ENCODE measurements around the gene DNAH2. TPM values are rescaled to one million over a fixed set of nuclear protein-coding genes. Genes with fewer than 3 reads are reported as not detected.
"Not testable (repeated sequence)": the region's sequence is repeated elsewhere in the genome, so short reads cannot be mapped to it uniquely, and the experiment has no call there.

DNAH2 gene
- total RNA-seq, 2 experiments from 2014 or later = not detected

GRCh38 chr17:7807206-7807605, 89.7 kb downstream of the DNAH2 start:
- H3K4me1 Mint-ChIP-seq = no peaks in the 10 kb centered on the region
- H3K4me3 Mint-ChIP-seq = no peak overlapping the region
- CTCF ChIA-PET = no interaction called here
- POLR2A ChIA-PET = no interaction called here
- H3K27ac Mint-ChIP-seq = no peak overlapping the region
- H3K9me3 Mint-ChIP-seq = no peaks in the 10 kb centered on the region
- H3K27me3 Mint-ChIP-seq = peaks cover 6% of the 10 kb centered on the region
- DNase-seq = no peak
- H3K36me3 Mint-ChIP-seq (ENCODE audit: low read depth) = no peaks in the 10 kb centered on the region

GRCh38 chr17:7809086-7809790, 91.7 kb downstream of the DNAH2 start:
- no peak overlapping the region for H3K4me3 Mint-ChIP-seq
- POLR2A ChIA-PET = no interaction called here

GRCh38 chr17:7809791-7810343, 92.3 kb downstream of the DNAH2 start:
- H3K9me3 Mint-ChIP-seq; POLR2A ChIA-PET; H3K4me1 Mint-ChIP-seq; H3K36me3 Mint-ChIP-seq (ENCODE audit: low read depth); CTCF ChIA-PET; H3K27ac Mint-ChIP-seq; H3K27me3 Mint-ChIP-seq; H3K4me3 Mint-ChIP-seq; DNase-seq: not testable (repeated sequence)

More at GRCh38 chr17:7809086-7809790, 91.7 kb downstream of the DNAH2 start:
- Mint-ChIP-seq H3K4me1 (no peaks in the 10 kb centered on the region), H3K9me3 (no peaks in the 10 kb centered on the region), H3K27me3 (peaks cover 6% of the 10 kb centered on the region), H3K27ac (no peak overlapping the region), H3K36me3 (ENCODE audit: low read depth) (no peaks in the 10 kb centered on the region)
- CTCF ChIA-PET = interaction anchor here (0.6 kb wide), 1 partner anchor 53 kb away, joined by 3 read pairs; no protein-coding TSS in a partner anchor
- DNase-seq = no peak

GRCh38 chr17:7811251-7811650, 93.7 kb downstream of the DNAH2 start:
- H3K27me3 Mint-ChIP-seq = peaks cover 3% of the 10 kb centered on the region
- H3K4me1 Mint-ChIP-seq = no peaks in the 10 kb centered on the region
- no peak overlapping the region for H3K27ac Mint-ChIP-seq
- ChIA-PET CTCF (interaction anchor here (0.6 to 0.7 kb wide), 2 partner anchors 179 to 873 kb away, joined by 3 read pairs; no protein-coding TSS in a partner anchor), POLR2A (no interaction called here)
- DNase-seq = no peak
- no peaks in the 10 kb centered on the region for H3K36me3 Mint-ChIP-seq (ENCODE audit: low read depth)
- H3K9me3 Mint-ChIP-seq = no peaks in the 10 kb centered on the region
- H3K4me3 Mint-ChIP-seq = no peak overlapping the region

GRCh38 chr17:7814969-7815368, 97.4 kb downstream of the DNAH2 start:
- H3K4me1 Mint-ChIP-seq = no peaks in the 10 kb centered on the region
- H3K36me3 Mint-ChIP-seq (ENCODE audit: low read depth) = no peaks in the 10 kb centered on the region
- H3K27me3 Mint-ChIP-seq = no peaks in the 10 kb centered on the region
- no peak for DNase-seq
- H3K9me3 Mint-ChIP-seq = no peaks in the 10 kb centered on the region
- CTCF ChIA-PET = no interaction called here
- POLR2A ChIA-PET = no interaction called here
- H3K4me3 Mint-ChIP-seq = no peak overlapping the region
- H3K27ac Mint-ChIP-seq = no peak overlapping the region

GRCh38 chr17:7816926-7817642, 99.5 kb downstream of the DNAH2 start:
- DNase-seq = no peak
- Mint-ChIP-seq H3K4me3 (no peak overlapping the region), H3K27ac (no peak overlapping the region), H3K36me3 (ENCODE audit: low read depth) (no peaks in the 10 kb centered on the region), H3K27me3 (no peaks in the 10 kb centered on the region), H3K4me1 (no peaks in the 10 kb centered on the region), H3K9me3 (no peaks in the 10 kb centered on the region)
- ChIA-PET CTCF (interaction anchor here (0.6 to 1.2 kb wide), 2 partner anchors 9 to 173 kb away, joined by 3 to 4 read pairs; no protein-coding TSS in a partner anchor), POLR2A (no interaction called here)

- no peaks in the 10 kb centered on the region for H3K9me3 Mint-ChIP-seq
- no peak overlapping the region for H3K27ac Mint-ChIP-seq
- H3K4me3 Mint-ChIP-seq = no peak overlapping the region
- ChIA-PET CTCF (interaction anchor here (0.6 to 1.7 kb wide), 2 partner anchors 8 to 15 kb away, joined by 3 to 5 read pairs; no protein-coding TSS in a partner anchor), POLR2A (no interaction called here)
- DNase-seq = no peak
- no peaks in the 10 kb centered on the region for H3K27me3 Mint-ChIP-seq
- H3K36me3 Mint-ChIP-seq (ENCODE audit: low read depth) = no peaks in the 10 kb centered on the region
- no peaks in the 10 kb centered on the region for H3K4me1 Mint-ChIP-seq
Observed at GRCh38 chr17:7817643-7817964, 100.1 kb downstream of the DNAH2 start.

- no peak for DNase-seq
- no peaks in the 10 kb centered on the region for H3K9me3 Mint-ChIP-seq
- no peaks in the 10 kb centered on the region for H3K27me3 Mint-ChIP-seq
- no peaks in the 10 kb centered on the region for H3K36me3 Mint-ChIP-seq (ENCODE audit: low read depth)
- H3K27ac Mint-ChIP-seq = no peak overlapping the region
- H3K4me3 Mint-ChIP-seq = no peak overlapping the region
- H3K4me1 Mint-ChIP-seq = no peaks in the 10 kb centered on the region
- POLR2A ChIA-PET = no interaction called here
- CTCF ChIA-PET = interaction anchor here (1.2 to 2.5 kb wide), 3 partner anchors 14 to 23 kb away, joined by 4 to 5 read pairs (median 5); no protein-coding TSS in a partner anchor
Observed at GRCh38 chr17:7818026-7818425, 100.5 kb downstream of the DNAH2 start.

- Mint-ChIP-seq H3K27me3 (no peaks in the 10 kb centered on the region), H3K36me3 (ENCODE audit: low read depth) (no peaks in the 10 kb centered on the region), H3K27ac (no peak overlapping the region), H3K9me3 (no peaks in the 10 kb centered on the region), H3K4me1 (no peaks in the 10 kb centered on the region), H3K4me3 (no peak overlapping the region)
- ChIA-PET CTCF (interaction anchor here (0.6 to 2.5 kb wide), 6 partner anchors 11 to 172 kb away, joined by 3 to 5 read pairs (median 4); no protein-coding TSS in a partner anchor), POLR2A (no interaction called here)
- DNase-seq = no peak
Observed at GRCh38 chr17:7818746-7819645, 101.5 kb downstream of the DNAH2 start.

GRCh38 chr17:7820231-7820630, 102.7 kb downstream of the DNAH2 start:
- H3K27me3 Mint-ChIP-seq = no peaks in the 10 kb centered on the region
- H3K36me3 Mint-ChIP-seq (ENCODE audit: low read depth) = no peaks in the 10 kb centered on the region
- no peaks in the 10 kb centered on the region for H3K4me1 Mint-ChIP-seq
- POLR2A ChIA-PET = no interaction called here
- H3K27ac Mint-ChIP-seq = no peak overlapping the region
- H3K9me3 Mint-ChIP-seq = no peaks in the 10 kb centered on the region
- no peak for DNase-seq
- H3K4me3 Mint-ChIP-seq = no peak overlapping the region
- CTCF ChIA-PET = interaction anchor here (2.1 to 2.5 kb wide), 2 partner anchors 10 to 20 kb away, joined by 5 read pairs; no protein-coding TSS in a partner anchor

- no peak overlapping the region for H3K27ac Mint-ChIP-seq
- POLR2A ChIA-PET = no interaction called here
Observed at GRCh38 chr17:7822126-7822525, 104.6 kb downstream of the DNAH2 start.

GRCh38 chr17:7823581-7824001, 106.0 kb downstream of the DNAH2 start:
- CTCF ChIA-PET = interaction anchor here (0.6 to 1.4 kb wide), 8 partner anchors 9 to 178 kb away, joined by 3 to 4 read pairs (median 4); partner anchors contain the start of genes GUCY2D and KDM6B
- no peaks in the 10 kb centered on the region for H3K36me3 Mint-ChIP-seq (ENCODE audit: low read depth)
- POLR2A ChIA-PET = no interaction called here

More at GRCh38 chr17:7822126-7822525, 104.6 kb downstream of the DNAH2 start:
- H3K27me3 Mint-ChIP-seq = peaks cover 4% of the 10 kb centered on the region
- H3K36me3 Mint-ChIP-seq (ENCODE audit: low read depth) = no peaks in the 10 kb centered on the region
- no peaks in the 10 kb centered on the region for H3K4me1 Mint-ChIP-seq
- no peak for DNase-seq
- CTCF ChIA-PET = interaction anchor here (1.2 to 1.4 kb wide), 2 partner anchors 79 to 99 kb away, joined by 3 read pairs; no protein-coding TSS in a partner anchor
- no peak overlapping the region for H3K4me3 Mint-ChIP-seq
- no peaks in the 10 kb centered on the region for H3K9me3 Mint-ChIP-seq

More at GRCh38 chr17:7823581-7824001, 106.0 kb downstream of the DNAH2 start:
- Mint-ChIP-seq H3K4me1 (no peaks in the 10 kb centered on the region), H3K27me3 (peaks cover 8% of the 10 kb centered on the region), H3K9me3 (no peaks in the 10 kb centered on the region), H3K27ac (no peak overlapping the region), H3K4me3 (no peak overlapping the region)
- DNase-seq = no peak
